Osteocyte (in vitro differentiated cells): ENCODE measurements around the gene CYRIA. TPM values are rescaled to one million over a fixed set of nuclear protein-coding genes. Genes with fewer than 3 reads are reported as not detected.

Experiments used
- DNase-seq: peaks from one replicate; pipeline ENCODE4 v3.0.0; 2021; ENCODE audit warnings: mixed read lengths; ENCODE audit not compliant: unreplicated experiment; ENCODE audit errors: extremely low spot score
- H3K27ac Mint-ChIP-seq: one replicate; pipeline ENCODE4 v1.8.0; 2021; ENCODE audit warnings: mild to moderate bottlenecking, mixed read lengths; ENCODE audit not compliant: unreplicated experiment
- H3K27me3 Mint-ChIP-seq: one replicate; pipeline ENCODE4 v1.8.0; 2021; ENCODE audit warnings: mixed read lengths; ENCODE audit not compliant: unreplicated experiment
- H3K36me3 Mint-ChIP-seq: one replicate; pipeline ENCODE4 v1.8.0; 2021; ENCODE audit warnings: mixed read lengths; ENCODE audit not compliant: unreplicated experiment
- H3K4me1 Mint-ChIP-seq: one replicate; pipeline ENCODE4 v1.8.0; 2021; ENCODE audit warnings: mixed read lengths; ENCODE audit not compliant: unreplicated experiment
- H3K4me3 Mint-ChIP-seq: one replicate; pipeline ENCODE4 v1.8.0; 2021; ENCODE audit warnings: mild to moderate bottlenecking, moderate library complexity, mixed read lengths; ENCODE audit not compliant: unreplicated experiment
- H3K9me3 Mint-ChIP-seq: one replicate; pipeline ENCODE4 v1.8.0; 2021; ENCODE audit warnings: mixed read lengths; ENCODE audit not compliant: unreplicated experiment
- total RNA-seq: library from RNA; stranded (reverse); gene quantifications from 2 replicates; pipeline ENCODE4 v1.2.1, GENCODE V29; 2021
- TF ChIP-seq, protein P1 (sequence below): fragments of 200-600 bp; sonication (generic); IDR thresholded peaks from 2 replicates; pipeline ENCODE4 v1.5.0; 2021; ENCODE audit warnings: antibody characterized with exemption, mild to moderate bottlenecking, moderate library complexity

Gene CYRIA
- total RNA-seq, 1 donor from 2014 or later = 2.8 TPM

DNA sequence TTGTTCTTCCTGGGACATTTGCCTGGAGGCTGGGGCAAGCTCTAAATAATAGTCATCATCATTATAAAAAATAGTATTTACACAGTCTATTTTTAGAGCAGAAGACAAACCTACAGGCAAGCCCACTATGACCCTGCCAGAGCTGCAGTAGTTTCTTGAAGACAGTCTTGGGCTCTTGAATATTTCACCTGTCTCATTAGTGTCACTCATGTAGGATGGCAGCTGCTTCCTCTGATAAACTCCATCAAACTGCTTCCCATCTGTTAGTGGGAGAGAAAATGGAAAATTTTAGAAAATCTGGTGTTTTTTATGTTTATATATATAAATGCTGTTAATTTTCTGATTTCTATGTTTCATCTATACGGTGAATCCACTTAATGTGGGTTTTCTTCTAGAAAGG lies 8.5 kb upstream of the CYRIA start:
- H3K27ac Mint-ChIP-seq = no peak overlapping the region
- peaks cover 54% of the 10 kb centered on the region for H3K27me3 Mint-ChIP-seq
- H3K4me3 Mint-ChIP-seq = no peak overlapping the region
- H3K9me3 Mint-ChIP-seq = peaks cover 9% of the 10 kb centered on the region
- TF ChIP-seq, protein P1, sequence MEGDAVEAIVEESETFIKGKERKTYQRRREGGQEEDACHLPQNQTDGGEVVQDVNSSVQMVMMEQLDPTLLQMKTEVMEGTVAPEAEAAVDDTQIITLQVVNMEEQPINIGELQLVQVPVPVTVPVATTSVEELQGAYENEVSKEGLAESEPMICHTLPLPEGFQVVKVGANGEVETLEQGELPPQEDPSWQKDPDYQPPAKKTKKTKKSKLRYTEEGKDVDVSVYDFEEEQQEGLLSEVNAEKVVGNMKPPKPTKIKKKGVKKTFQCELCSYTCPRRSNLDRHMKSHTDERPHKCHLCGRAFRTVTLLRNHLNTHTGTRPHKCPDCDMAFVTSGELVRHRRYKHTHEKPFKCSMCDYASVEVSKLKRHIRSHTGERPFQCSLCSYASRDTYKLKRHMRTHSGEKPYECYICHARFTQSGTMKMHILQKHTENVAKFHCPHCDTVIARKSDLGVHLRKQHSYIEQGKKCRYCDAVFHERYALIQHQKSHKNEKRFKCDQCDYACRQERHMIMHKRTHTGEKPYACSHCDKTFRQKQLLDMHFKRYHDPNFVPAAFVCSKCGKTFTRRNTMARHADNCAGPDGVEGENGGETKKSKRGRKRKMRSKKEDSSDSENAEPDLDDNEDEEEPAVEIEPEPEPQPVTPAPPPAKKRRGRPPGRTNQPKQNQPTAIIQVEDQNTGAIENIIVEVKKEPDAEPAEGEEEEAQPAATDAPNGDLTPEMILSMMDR = no peak
- no peaks in the 10 kb centered on the region for H3K4me1 Mint-ChIP-seq
- H3K36me3 Mint-ChIP-seq = no peaks in the 10 kb centered on the region
- no peak for DNase-seq

DNA sequence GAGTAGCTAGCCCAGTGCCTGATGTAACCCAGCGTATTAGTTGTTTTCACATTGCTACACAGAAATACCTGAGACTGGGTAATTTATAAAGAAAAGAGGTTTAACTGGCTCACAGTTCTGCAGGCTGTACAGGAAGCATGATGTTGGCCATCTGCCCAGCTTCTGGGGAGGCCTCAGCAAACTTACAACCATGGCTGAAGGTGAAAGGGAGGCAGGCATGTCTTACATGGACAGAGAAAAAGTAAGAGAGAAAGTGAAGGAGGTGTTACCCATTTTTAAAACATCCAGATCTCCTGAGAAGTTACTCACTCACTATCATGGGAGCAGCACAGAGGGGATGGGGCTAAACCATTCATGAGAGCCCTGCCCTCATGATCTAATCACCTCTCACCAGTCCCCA lies 6.1 kb upstream of the CYRIA start:
- TF ChIP-seq, protein P1 = no peak
- H3K9me3 Mint-ChIP-seq = no peaks in the 10 kb centered on the region
- DNase-seq = no peak
- H3K36me3 Mint-ChIP-seq = no peaks in the 10 kb centered on the region
- no peaks in the 10 kb centered on the region for H3K4me1 Mint-ChIP-seq
- peaks cover 64% of the 10 kb centered on the region for H3K27me3 Mint-ChIP-seq
- no peak overlapping the region for H3K4me3 Mint-ChIP-seq
- no peak overlapping the region for H3K27ac Mint-ChIP-seq

DNA sequence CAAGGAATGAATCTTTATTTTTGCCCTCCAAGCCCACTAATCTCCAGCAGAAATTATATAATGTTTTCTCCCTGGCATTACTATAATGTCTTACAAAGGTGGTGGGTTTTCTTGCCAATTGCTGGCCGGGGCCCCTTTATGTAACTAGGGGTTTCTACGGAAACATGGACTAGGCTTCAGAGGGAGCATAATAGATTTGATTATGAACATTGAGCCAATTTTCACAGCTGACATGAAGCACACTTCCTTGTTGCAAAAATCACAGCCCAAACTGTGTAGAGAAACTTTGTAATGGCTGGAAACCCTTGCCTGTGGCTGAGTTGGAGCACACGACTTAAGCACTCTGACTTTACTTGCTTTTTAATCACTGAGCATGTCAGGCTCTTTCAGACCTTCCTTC lies 3.8 kb upstream of the CYRIA start:
- no peak for DNase-seq
- Mint-ChIP-seq H3K27ac (no peak overlapping the region), H3K4me3 (no peak overlapping the region), H3K36me3 (no peaks in the 10 kb centered on the region), H3K9me3 (no peaks in the 10 kb centered on the region), H3K4me1 (peaks cover 17% of the 10 kb centered on the region), H3K27me3 (peaks cover 62% of the 10 kb centered on the region)
- TF ChIP-seq, protein P1 = no peak

DNA sequence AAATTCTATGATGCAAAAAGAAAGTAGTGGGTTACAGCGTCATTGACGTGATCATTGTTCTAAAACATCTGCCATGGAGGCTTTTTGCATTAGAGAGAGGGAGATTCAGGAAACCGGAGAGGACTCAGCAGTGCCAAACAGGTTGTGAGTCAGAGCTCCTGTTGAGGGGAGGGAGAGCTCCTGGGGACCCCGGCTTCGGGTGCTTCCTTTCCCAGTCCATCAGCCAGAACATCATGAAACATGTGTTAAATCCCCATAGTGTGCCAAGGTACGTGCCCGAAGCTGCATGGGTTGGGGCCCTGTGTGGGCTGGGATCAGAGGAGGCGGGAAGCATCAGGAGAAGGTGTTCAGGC lies 791 bp upstream of the CYRIA start:
- Mint-ChIP-seq H3K4me3 (peak overlapping the region; percentile 77), H3K27ac (no peak overlapping the region), H3K4me1 (peaks cover 25% of the 10 kb centered on the region), H3K27me3 (peaks cover 62% of the 10 kb centered on the region), H3K36me3 (no peaks in the 10 kb centered on the region), H3K9me3 (no peaks in the 10 kb centered on the region)
- no peak for DNase-seq
- TF ChIP-seq, protein P1 = no peak

DNA sequence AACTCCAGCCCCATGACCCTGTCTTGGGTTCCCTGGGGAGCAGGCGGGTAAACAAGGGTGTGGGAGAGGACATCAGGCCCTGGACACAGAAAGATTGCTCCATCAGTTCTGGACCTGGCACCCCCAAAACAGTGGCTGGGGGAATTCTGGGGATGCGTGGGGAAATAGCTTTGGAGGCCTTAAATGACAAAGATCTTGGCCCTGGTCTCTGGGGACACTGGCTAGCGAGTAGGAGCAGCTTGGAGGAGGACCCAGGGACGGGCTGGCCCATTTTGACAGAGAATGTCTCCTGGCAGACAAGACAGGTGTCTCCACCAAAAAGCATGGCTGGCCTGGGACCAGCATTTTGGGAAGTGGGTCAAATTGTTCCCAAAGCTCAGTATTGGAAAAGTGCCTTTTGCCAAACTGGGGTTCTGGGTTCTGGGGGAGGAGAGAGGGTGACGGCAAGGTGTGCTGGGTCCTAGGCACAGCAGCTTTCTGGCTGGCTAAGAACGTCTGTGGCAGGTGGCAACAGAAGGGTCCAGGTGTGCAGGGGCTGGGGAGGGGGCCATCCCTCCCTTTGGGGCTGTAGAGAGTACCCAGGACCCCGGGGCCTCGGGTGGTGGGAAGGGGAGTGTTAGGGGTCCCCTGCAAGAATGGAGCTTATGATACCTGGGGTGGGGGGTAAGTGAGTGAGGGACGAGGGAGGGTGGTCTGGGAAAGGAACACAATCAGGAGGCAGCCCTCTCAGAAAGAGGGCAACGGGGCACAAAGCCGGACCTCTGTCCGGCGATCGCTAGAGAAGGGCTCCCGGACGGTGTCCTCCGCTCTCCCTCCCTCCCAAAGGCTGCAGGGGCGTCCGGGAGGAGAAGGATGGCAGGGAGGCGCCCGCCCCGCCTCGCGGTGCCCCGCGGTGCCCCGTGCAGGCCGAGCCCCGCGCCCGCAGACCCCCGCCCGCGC lies 556 bp downstream of the CYRIA start:
- Mint-ChIP-seq H3K4me3 (peak overlapping the region; percentile 71), H3K27me3 (peaks cover 69% of the 10 kb centered on the region), H3K27ac (no peak overlapping the region), H3K36me3 (no peaks in the 10 kb centered on the region), H3K4me1 (peaks cover 25% of the 10 kb centered on the region), H3K9me3 (no peaks in the 10 kb centered on the region)
- no peak for DNase-seq
- TF ChIP-seq, protein P1 = no peak
